NOMO-1 treated with DMSO at 0.1 percent for 48 hours (cell line): ENCODE data around the gene ADAMTSL3.
"Not testable (repeated sequence)": the region's sequence is repeated elsewhere in the genome, so short reads cannot be mapped to it uniquely, and the experiment has no call there.

ENCODE experiments used
- DNase-seq: peaks from one replicate; lab custom pipeline; 2025; ENCODE audit not compliant: unreplicated experiment; lab: John Stamatoyannopoulos, UW

Gene ADAMTSL3

GRCh38 chr15:84079325-84079884, 425.5 kb downstream of the ADAMTSL3 start:
- DNase-seq = not testable (repeated sequence)

- DNase-seq = no peak
These were observed 426.2 kb downstream of the ADAMTSL3 start for GRCh38 chr15:84079885-84080777.

GRCh38 chr15:84080778-84081084, 426.8 kb downstream of the ADAMTSL3 start:
- not testable (repeated sequence) for DNase-seq

- DNase-seq = no peak
These were observed 427.7 kb downstream of the ADAMTSL3 start for GRCh38 chr15:84081391-84082168.

- DNase-seq = no peak
These were observed 428.8 kb downstream of the ADAMTSL3 start for GRCh38 chr15:84082739-84083138.

GRCh38 chr15:84086071-84086470, 432.1 kb downstream of the ADAMTSL3 start:
- DNase-seq = not testable (repeated sequence)
